ENCODE measurements around the gene CHD2.

CHD2 gene

GRCh38 chr15:92962914-92963313, 62.8 kb downstream of the CHD2 start:
- no peak for TF ChIP-seq POU2F2 (IDR thresholded peaks at IDR 0.05; ENCODE audit: low read depth, low read length)
- TF ChIP-seq PAX5 (IDR thresholded peaks at IDR 0.05; ENCODE audit: insufficient read depth, low read length, severe bottlenecking) = no peak
- TF ChIP-seq POLR2AphosphoS5 (IDR thresholded peaks at IDR 0.05; ENCODE audit: low read depth, low read length) = no peak
- no peak for TF ChIP-seq POLR2A (IDR thresholded peaks at IDR 0.05; ENCODE audit: low read depth, low read length)
- TF ChIP-seq TAF1 (IDR thresholded peaks at IDR 0.05; ENCODE audit: low read depth, low read length) = no peak
- TF ChIP-seq SPI1 (IDR thresholded peaks at IDR 0.05; ENCODE audit: low read depth, low read length) = no peak
- no peak for DNase-seq (ENCODE audit: insufficient read length, low spot score)
- no peak for FAIRE-seq

DNA sequence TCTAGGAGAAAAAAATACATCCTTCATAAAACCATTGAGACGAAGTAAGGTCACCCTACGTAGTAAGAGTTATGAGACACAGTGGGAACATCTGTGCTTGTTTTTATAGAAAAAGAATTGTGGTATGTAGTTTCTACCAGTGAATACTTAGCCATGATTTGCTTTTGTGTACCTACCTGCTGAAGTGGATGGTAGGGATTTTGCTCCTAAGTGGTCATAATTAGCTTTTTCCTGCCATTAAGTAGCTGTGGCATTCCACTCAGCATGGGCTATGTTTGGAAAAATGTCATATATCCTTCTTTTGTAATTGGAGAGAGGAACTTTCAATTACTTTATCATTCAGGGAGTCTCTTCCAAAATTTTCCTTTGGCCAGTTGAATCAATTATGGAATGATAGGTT, 63.7 kb downstream of the CHD2 start:
- no peak for TF ChIP-seq SPI1 (IDR thresholded peaks at IDR 0.05; ENCODE audit: low read depth, low read length)
- TF ChIP-seq POU2F2 (IDR thresholded peaks at IDR 0.05; ENCODE audit: low read depth, low read length) = no peak
- TF ChIP-seq POLR2AphosphoS5 (IDR thresholded peaks at IDR 0.05; ENCODE audit: low read depth, low read length) = no peak
- no peak for TF ChIP-seq POLR2A (IDR thresholded peaks at IDR 0.05; ENCODE audit: low read depth, low read length)
- TF ChIP-seq TAF1 (IDR thresholded peaks at IDR 0.05; ENCODE audit: low read depth, low read length) = no peak
- TF ChIP-seq PAX5 (IDR thresholded peaks at IDR 0.05; ENCODE audit: insufficient read depth, low read length, severe bottlenecking) = no peak
- FAIRE-seq = no peak

DNA sequence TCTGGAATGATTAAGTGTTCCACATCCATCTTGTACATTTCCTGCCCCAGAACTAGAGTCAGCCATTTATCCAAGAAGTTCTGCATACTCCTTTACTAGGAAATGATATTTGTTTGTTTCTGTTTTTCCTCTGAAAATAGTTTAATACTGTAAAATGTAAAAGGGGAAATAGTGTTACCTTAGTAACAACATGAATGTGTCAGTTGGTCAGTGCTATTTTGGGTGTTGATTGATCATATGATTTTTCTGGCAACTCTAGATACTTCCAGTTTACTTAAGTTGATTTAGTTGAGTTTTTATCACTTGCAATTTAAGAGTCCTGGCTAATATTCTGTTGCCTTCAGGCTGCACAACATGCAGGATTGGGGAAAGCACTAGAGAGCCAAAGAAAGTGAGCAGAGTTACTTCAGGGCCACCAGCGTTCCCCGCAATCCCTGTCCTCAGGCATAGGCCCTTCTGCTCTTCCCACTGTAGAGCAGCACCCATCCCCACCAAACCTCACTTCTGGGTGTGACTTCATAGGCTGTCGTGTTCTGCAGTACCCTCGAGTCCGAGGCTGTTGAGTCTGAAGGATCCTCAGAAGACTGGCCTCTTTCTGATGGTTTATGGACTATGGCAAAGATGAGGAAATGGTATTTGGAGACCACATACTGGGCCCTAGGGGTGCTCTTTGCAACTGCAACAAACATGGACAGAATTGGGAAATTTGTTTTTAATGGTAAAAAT, 69.0 kb downstream of the CHD2 start:
- TF ChIP-seq POLR2AphosphoS5 (IDR thresholded peaks at IDR 0.05; ENCODE audit: low read depth, low read length) (no peak), PAX5 (IDR thresholded peaks at IDR 0.05; ENCODE audit: insufficient read depth, low read length, severe bottlenecking) (no peak), POLR2A (IDR thresholded peaks at IDR 0.05; ENCODE audit: low read depth, low read length) (no peak), SPI1 (IDR thresholded peaks at IDR 0.05; ENCODE audit: low read depth, low read length) (no peak), POU2F2 (IDR thresholded peaks at IDR 0.05; ENCODE audit: low read depth, low read length) (no peak), TAF1 (IDR thresholded peaks at IDR 0.05; ENCODE audit: low read depth, low read length) (no peak)
- FAIRE-seq = no peak
- DNase-seq (ENCODE audit: insufficient read length, low spot score) = no peak

More for the DNA sequence above, 63.7 kb downstream of the CHD2 start:
- no peak for DNase-seq (ENCODE audit: insufficient read length, low spot score)

DNA sequence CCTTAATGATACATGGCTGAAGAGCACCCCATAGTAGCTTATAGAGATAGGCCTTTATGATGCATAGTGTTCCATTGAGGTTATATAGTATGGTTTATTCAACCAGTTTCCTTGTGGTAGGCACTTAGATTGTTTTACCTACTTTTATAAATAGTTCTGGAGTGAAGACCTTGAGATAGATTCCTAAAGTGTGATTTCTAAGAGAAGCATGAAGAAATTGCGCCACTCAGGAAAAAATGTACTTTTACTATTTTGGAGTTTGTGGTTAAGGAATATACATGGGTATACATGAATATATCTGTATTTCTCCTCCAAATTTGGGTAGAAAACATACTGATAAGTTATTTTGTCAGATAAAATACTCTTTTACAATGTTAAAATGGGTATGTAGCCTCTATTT, 70.5 kb downstream of the CHD2 start:
- FAIRE-seq = no peak
- DNase-seq (ENCODE audit: insufficient read length, low spot score) = no peak
- no peak for TF ChIP-seq POLR2A (IDR thresholded peaks at IDR 0.05; ENCODE audit: low read depth, low read length)
- no peak for TF ChIP-seq SPI1 (IDR thresholded peaks at IDR 0.05; ENCODE audit: low read depth, low read length)
- no peak for TF ChIP-seq TAF1 (IDR thresholded peaks at IDR 0.05; ENCODE audit: low read depth, low read length)
- TF ChIP-seq POU2F2 (IDR thresholded peaks at IDR 0.05; ENCODE audit: low read depth, low read length) = no peak
- TF ChIP-seq PAX5 (IDR thresholded peaks at IDR 0.05; ENCODE audit: insufficient read depth, low read length, severe bottlenecking) = no peak
- no peak for TF ChIP-seq POLR2AphosphoS5 (IDR thresholded peaks at IDR 0.05; ENCODE audit: low read depth, low read length)

GRCh38 chr15:92971081-92971480, 71.0 kb downstream of the CHD2 start:
- FAIRE-seq (no peak), DNase-seq (ENCODE audit: insufficient read length, low spot score) (no peak)

DNA sequence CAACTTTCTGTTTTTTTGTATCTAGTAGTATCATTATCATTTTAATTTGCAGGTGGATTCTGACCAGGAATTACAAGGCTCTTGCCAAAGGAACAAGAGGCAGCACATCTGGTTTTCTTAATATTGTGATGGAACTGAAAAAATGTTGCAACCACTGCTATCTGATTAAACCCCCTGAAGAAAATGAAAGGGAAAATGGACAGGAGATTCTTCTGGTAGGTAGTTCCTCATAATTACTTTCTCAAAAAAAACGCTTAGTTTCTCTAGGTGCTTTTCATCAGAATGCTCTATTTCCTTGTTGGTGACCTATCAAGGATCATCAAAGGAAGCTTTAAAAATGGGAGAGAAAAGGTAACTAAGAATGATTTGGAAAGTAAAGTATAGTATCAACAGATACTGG, 71.6 kb downstream of the CHD2 start:
- DNase-seq (ENCODE audit: insufficient read length, low spot score) = no peak
- FAIRE-seq = no peak
- TF ChIP-seq TAF1 (IDR thresholded peaks at IDR 0.05; ENCODE audit: low read depth, low read length) = no peak
- TF ChIP-seq SPI1 (IDR thresholded peaks at IDR 0.05; ENCODE audit: low read depth, low read length) = no peak
- no peak for TF ChIP-seq POLR2A (IDR thresholded peaks at IDR 0.05; ENCODE audit: low read depth, low read length)
- TF ChIP-seq POLR2AphosphoS5 (IDR thresholded peaks at IDR 0.05; ENCODE audit: low read depth, low read length) = no peak
- TF ChIP-seq PAX5 (IDR thresholded peaks at IDR 0.05; ENCODE audit: insufficient read depth, low read length, severe bottlenecking) = no peak
- no peak for TF ChIP-seq POU2F2 (IDR thresholded peaks at IDR 0.05; ENCODE audit: low read depth, low read length)

More at GRCh38 chr15:92971081-92971480, 71.0 kb downstream of the CHD2 start:
- TF ChIP-seq SPI1 (IDR thresholded peaks at IDR 0.05; ENCODE audit: low read depth, low read length) = no peak
- TF ChIP-seq TAF1 (IDR thresholded peaks at IDR 0.05; ENCODE audit: low read depth, low read length) = no peak
- no peak for TF ChIP-seq POLR2AphosphoS5 (IDR thresholded peaks at IDR 0.05; ENCODE audit: low read depth, low read length)
- no peak for TF ChIP-seq POLR2A (IDR thresholded peaks at IDR 0.05; ENCODE audit: low read depth, low read length)
- no peak for TF ChIP-seq PAX5 (IDR thresholded peaks at IDR 0.05; ENCODE audit: insufficient read depth, low read length, severe bottlenecking)
- no peak for TF ChIP-seq POU2F2 (IDR thresholded peaks at IDR 0.05; ENCODE audit: low read depth, low read length)

DNA sequence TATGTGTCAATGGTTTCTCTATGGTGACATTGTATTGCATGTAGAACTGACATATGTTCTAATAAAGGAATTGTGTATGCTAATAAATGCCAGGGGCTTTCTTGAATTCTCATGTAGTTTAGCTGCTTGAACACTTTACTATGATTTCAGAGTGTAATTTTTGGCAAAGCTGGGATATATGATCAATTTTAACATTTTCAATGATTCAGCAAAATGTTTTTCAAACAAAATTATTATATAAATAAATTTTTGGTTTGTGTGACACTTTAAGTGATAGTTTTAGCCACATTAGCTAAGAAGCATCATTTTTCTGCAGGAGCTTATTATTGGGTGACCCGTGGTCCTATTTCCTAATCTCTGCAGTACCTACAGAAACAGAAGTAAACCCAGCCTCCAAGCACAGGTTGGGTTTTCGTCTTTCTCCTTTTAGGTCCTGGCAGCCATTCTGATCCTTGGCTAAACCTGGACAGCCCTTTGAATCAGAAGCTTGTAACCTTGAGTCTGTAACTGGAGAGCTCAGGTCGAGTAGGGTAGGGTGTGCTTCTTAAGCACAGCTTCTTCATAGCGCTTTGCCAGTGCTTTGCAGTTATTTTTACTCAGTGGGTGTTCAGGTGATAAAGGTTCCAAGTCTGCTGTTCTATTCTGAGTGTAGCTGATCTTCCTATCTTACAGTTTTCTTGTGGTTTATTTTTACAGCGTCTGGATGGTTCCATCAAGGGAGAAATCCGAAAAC, 74.2 kb downstream of the CHD2 start:
- FAIRE-seq (no peak), DNase-seq (ENCODE audit: insufficient read length, low spot score) (no peak)
- TF ChIP-seq POLR2A (IDR thresholded peaks at IDR 0.05; ENCODE audit: low read depth, low read length) (no peak), PAX5 (IDR thresholded peaks at IDR 0.05; ENCODE audit: insufficient read depth, low read length, severe bottlenecking) (no peak), POLR2AphosphoS5 (IDR thresholded peaks at IDR 0.05; ENCODE audit: low read depth, low read length) (no peak), SPI1 (IDR thresholded peaks at IDR 0.05; ENCODE audit: low read depth, low read length) (no peak), POU2F2 (IDR thresholded peaks at IDR 0.05; ENCODE audit: low read depth, low read length) (no peak), TAF1 (IDR thresholded peaks at IDR 0.05; ENCODE audit: low read depth, low read length) (no peak)

- peak; percentile 54 for FAIRE-seq
- no peak for TF ChIP-seq POLR2A (IDR thresholded peaks at IDR 0.05; ENCODE audit: low read depth, low read length)
- DNase-seq (ENCODE audit: insufficient read length, low spot score) = no peak
Measured at GRCh38 chr15:92979011-92979701, 79.0 kb downstream of the CHD2 start.

GRCh38 chr15:92981333-92981732, 81.2 kb downstream of the CHD2 start:
- FAIRE-seq (no peak), DNase-seq (ENCODE audit: insufficient read length, low spot score) (no peak)
- TF ChIP-seq POU2F2 (IDR thresholded peaks at IDR 0.05; ENCODE audit: low read depth, low read length) (no peak), POLR2AphosphoS5 (IDR thresholded peaks at IDR 0.05; ENCODE audit: low read depth, low read length) (no peak), POLR2A (IDR thresholded peaks at IDR 0.05; ENCODE audit: low read depth, low read length) (no peak), TAF1 (IDR thresholded peaks at IDR 0.05; ENCODE audit: low read depth, low read length) (no peak), SPI1 (IDR thresholded peaks at IDR 0.05; ENCODE audit: low read depth, low read length) (no peak), PAX5 (IDR thresholded peaks at IDR 0.05; ENCODE audit: insufficient read depth, low read length, severe bottlenecking) (no peak)
